Suprapubic skin (tissue), 4 donors: Measurements from ENCODE around the gene SLCO3A1.

ENCODE experiments used
- EP300 ChIP-seq: sonication (generic); formaldehyde crosslinking; IDR thresholded peaks from one replicate; pipeline ENCODE4 v1.6.1; 2017; ENCODE audit warnings: antibody characterized with exemption
- POLR2A ChIP-seq, 2 donors: fragments of 450-650 bp; IDR thresholded peaks; one replicate each; pipeline ENCODE4 v1.6.1; 2017; ENCODE audit warnings: antibody characterized with exemption in 2 of 2, mild to moderate bottlenecking in 2 of 2, moderate library complexity in 2 of 2
- POLR2AphosphoS5 ChIP-seq, 3 donors: sonication (generic); formaldehyde crosslinking; IDR thresholded peaks; one replicate each; pipeline ENCODE4 v1.6.1; 2017; ENCODE audit warnings: antibody characterized with exemption in 3 of 3
- TF ChIP-seq, protein P1 (sequence below), 2 donors: fragments of 200-600 bp in 1 of 2; fragments of 450-650 bp in 1 of 2; sonication (generic) in 1 of 2; IDR thresholded peaks; one replicate each; pipeline ENCODE4 v1.5.1; 2016 to 2019; ENCODE audit warnings: antibody characterized with exemption in 2 of 2, mild to moderate bottlenecking in 1 of 2, moderate library complexity in 1 of 2

DNA sequence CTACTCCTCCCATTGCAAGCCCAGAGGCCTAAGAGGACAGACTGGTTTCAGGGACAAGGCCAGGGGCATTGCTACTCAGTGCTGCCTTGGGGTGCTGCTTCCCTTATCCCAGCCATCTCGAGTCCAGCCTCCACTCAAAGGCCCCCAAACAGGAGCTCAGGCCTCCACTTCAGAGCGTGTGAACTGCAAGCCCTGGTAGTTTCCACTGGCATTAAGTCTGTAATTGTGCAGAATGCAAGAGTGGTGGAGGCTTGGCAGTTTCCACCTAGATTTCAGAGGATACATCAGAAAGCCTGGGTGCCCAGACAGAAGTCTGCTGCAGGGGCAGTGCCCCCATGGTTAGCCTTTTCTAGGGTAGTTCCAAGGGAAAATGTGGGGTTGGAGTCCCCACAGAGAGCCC lies 347.4 kb downstream of the SLCO3A1 start:
- TF ChIP-seq, protein P1, sequence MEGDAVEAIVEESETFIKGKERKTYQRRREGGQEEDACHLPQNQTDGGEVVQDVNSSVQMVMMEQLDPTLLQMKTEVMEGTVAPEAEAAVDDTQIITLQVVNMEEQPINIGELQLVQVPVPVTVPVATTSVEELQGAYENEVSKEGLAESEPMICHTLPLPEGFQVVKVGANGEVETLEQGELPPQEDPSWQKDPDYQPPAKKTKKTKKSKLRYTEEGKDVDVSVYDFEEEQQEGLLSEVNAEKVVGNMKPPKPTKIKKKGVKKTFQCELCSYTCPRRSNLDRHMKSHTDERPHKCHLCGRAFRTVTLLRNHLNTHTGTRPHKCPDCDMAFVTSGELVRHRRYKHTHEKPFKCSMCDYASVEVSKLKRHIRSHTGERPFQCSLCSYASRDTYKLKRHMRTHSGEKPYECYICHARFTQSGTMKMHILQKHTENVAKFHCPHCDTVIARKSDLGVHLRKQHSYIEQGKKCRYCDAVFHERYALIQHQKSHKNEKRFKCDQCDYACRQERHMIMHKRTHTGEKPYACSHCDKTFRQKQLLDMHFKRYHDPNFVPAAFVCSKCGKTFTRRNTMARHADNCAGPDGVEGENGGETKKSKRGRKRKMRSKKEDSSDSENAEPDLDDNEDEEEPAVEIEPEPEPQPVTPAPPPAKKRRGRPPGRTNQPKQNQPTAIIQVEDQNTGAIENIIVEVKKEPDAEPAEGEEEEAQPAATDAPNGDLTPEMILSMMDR (IDR thresholded peaks at IDR 0.05) = no peak
- no peak for TF ChIP-seq POLR2A (IDR thresholded peaks at IDR 0.05)
- TF ChIP-seq EP300 = no peak
- no peak for TF ChIP-seq POLR2AphosphoS5 (IDR thresholded peaks at IDR 0.05)
